Stimulated activated CD8-positive, alpha-beta memory T cell treated with anti-CD3 and anti-CD28 coated beads, Interleukin-7, amount 100 ng/mL, for 24 hours (primary cell): ENCODE results near the gene ARL6IP4.

Experiments used
- DNase-seq: peaks from one replicate; pipeline ENCODE4 v3.0.0-alpha.2; 2020; ENCODE audit warnings: low read depth

ARL6IP4 gene

GRCh38 chr12:122978507-122978955, 1.9 kb upstream of the ARL6IP4 start:
- no peak for DNase-seq

- DNase-seq: no peak
Observed at GRCh38 chr12:122979001-122979907, 1.2 kb upstream of the ARL6IP4 start.

GRCh38 chr12:122979908-122980182, 636 bp upstream of the ARL6IP4 start:
- DNase-seq: no peak

- DNase-seq: no peak
Observed at GRCh38 chr12:122981036-122981471, 573 bp downstream of the ARL6IP4 start.

- DNase-seq: no peak
Observed at GRCh38 chr12:122981587-122982476, 1.4 kb downstream of the ARL6IP4 start.

GRCh38 chr12:122982477-122982815, 2.0 kb downstream of the ARL6IP4 start:
- DNase-seq: no peak

- no peak for DNase-seq
Observed at GRCh38 chr12:122982963-122983788, 2.7 kb downstream of the ARL6IP4 start.

GRCh38 chr12:122983789-122984515, 3.5 kb downstream of the ARL6IP4 start:
- DNase-seq: no peak

- DNase-seq: no peak
Observed at GRCh38 chr12:122984612-122985337, 4.3 kb downstream of the ARL6IP4 start.

- no peak for DNase-seq
Observed at GRCh38 chr12:122985338-122986257, 5.1 kb downstream of the ARL6IP4 start.

GRCh38 chr12:122986258-122986871, 5.9 kb downstream of the ARL6IP4 start:
- DNase-seq: no peak

GRCh38 chr12:122987086-122987951, 6.8 kb downstream of the ARL6IP4 start:
- DNase-seq: no peak

- no peak for DNase-seq
Observed at GRCh38 chr12:122988036-122988435, 7.6 kb downstream of the ARL6IP4 start.

GRCh38 chr12:122988612-122989212, 8.2 kb downstream of the ARL6IP4 start:
- no peak for DNase-seq

GRCh38 chr12:122989225-122989839, 8.9 kb downstream of the ARL6IP4 start:
- no peak for DNase-seq

GRCh38 chr12:122989874-122990419, 9.5 kb downstream of the ARL6IP4 start:
- DNase-seq: no peak

- no peak for DNase-seq
Observed at GRCh38 chr12:122990561-122990960, 10.1 kb downstream of the ARL6IP4 start.
